HG03439 (cell line): ENCODE data around the gene CDK16.
A peak's percentile ranks its signal among the peaks of the same experiment; 100 is the strongest.

Experiments
- ATAC-seq: cut with Tn5 transposase; IDR thresholded peaks from one replicate; pipeline ENCODE4 v1.9.1; 2021; ENCODE audit warnings: mild to moderate bottlenecking, moderate library complexity; ENCODE audit not compliant: unreplicated experiment

Gene CDK16

DNA sequence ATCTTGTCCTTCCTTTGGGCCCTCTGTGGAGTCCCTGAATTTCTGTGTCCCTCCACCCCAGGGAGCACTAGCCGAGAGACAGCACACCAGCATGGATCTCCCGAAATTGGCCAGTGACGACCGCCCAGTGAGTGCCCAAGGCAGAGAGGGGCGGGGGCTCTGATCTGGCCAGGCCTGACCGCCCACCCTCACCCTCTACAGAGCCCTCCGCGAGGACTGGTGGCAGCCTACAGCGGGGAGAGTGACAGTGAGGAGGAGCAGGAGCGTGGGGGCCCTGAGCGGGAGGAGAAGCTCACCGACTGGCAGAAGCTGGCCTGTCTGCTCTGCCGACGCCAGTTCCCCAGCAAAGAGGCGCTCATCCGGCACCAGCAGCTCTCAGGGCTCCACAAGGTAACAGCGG, 33.2 kb upstream of the CDK16 start:
- ATAC-seq, result no peak

DNA sequence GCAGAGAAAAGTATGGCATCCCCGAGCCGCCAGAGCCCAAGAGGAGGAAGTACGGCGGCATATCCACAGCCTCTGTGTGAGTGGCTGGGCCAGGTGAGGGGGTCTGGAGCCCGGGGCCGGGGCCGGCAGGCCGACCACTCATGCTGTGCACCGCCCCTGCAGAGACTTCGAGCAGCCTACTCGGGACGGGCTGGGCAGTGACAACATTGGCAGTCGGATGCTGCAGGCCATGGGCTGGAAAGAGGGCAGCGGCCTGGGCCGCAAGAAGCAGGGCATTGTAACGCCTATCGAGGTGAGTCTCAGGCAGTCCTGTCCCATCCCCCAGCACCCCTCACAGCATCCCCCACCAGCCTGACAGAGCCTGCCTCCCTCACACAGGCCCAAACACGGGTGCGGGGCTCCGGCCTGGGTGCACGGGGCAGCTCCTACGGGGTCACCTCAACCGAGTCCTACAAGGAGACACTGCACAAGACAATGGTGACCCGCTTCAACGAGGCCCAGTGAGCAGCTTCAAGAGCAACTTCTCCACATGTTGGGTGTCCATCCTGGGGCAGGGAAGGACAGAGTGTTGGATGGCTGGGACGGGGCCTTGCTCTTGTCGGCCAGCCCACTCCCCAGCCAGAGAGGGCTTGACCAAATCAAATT, 32.3 kb upstream of the CDK16 start:
- ATAC-seq, result no peak

DNA sequence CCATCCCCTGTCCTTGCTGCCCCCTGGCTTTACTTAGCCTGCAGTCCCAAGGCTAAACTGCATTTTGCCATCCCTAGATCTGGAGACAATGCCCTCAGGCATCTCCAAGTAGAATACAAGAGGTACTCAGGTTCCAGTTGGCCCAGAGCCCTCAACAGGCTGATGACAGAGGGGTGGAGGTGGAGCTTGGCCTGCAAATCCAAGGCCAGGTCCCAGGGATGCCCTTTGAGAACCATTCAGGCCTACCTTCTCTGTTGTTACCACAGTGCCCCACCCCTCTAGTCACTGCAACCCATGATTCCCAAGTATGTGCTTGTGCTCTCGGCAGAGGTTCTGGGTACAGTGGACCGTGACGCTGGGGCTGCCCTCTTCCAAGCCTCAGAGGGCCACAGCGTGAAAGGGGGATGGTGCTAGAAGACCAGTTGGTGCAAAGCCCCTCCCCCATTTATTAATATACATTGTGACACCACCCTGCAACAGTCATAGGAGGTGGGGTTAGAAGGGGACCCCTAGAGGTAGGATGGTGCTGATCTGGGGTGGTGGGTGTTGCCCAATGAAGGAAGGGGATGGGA, 31.3 kb upstream of the CDK16 start:
- ATAC-seq, result no peak

DNA sequence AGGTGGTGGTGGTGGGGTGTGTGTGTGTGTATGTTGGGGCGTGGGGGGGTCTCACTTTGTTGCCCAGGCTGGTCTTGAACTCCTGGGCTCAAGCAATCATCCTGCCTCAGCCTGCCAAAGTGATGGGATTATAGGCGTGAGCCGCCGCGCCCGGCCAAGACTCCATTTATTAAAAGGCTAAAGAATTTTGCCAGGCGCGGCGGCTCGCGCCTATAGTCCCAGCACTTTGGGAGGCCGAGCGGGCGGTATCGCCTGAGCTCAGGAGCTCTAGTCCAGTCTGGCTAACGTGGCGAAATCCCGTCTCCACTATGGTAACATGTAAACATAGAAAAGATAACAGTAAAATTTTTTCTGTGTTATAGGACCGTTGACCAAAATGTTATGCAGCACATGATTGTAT, 28.6 kb upstream of the CDK16 start:
- ATAC-seq, result no peak

DNA sequence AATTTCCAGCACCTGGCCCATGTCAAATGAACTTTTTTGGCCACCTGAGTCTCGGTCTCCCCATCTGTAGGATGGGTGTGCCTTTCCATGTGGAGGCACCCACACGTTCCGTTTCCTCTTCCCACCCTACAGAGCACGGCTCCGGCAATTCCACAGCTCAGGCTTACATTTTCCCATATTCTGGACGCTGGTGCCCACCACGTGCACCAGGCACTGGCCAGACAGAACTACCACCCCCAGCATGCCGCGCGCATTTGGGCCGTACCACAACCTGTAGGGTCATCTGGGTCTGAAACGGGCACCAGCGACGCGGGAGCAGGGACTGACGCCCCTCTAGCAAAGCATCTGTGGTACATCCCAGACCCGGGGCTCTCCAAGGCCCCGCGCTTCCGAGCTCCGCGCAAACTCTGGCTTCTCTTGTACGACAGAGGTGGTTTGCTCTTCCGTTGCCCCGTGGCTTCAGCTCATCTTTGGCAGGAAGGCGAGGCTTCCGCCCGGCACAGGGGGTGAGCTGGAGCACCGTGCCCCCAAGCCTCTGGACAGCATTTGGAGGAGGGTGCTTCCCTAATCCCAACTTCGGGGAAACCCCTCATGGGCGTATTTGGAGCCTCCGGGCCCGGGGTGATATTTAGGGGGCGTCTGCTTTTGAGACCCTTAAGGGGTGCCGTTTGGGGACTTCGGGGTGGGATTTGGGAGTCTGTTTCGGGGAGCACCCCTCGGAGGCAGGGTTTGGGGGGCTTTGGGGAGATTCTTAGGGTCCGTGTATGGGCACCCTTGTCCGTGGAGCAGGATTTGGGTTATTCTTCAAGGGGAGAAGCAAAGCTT, 27.8 kb upstream of the CDK16 start:
- peak; percentile 51 for ATAC-seq

DNA sequence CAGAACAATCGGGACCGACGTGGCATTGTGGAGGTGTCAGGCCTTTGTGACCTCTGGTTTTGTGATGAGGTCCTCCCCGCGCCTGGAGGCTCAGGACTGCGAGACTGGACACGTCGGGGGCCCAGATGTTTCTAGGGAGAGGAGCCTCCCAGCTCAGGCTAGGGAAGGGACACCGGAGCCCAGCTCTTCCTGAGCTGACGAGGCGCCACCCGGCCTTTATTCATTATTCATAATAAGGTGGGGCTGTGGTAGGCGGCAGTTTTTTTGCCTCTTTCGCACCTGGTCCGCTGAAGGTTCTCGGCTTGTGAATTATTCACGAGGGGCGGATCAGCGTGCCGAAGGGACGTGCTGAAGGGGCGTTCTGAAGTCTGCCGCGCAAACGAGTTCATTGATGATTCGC, 27.1 kb upstream of the CDK16 start:
- ATAC-seq, result no peak

DNA sequence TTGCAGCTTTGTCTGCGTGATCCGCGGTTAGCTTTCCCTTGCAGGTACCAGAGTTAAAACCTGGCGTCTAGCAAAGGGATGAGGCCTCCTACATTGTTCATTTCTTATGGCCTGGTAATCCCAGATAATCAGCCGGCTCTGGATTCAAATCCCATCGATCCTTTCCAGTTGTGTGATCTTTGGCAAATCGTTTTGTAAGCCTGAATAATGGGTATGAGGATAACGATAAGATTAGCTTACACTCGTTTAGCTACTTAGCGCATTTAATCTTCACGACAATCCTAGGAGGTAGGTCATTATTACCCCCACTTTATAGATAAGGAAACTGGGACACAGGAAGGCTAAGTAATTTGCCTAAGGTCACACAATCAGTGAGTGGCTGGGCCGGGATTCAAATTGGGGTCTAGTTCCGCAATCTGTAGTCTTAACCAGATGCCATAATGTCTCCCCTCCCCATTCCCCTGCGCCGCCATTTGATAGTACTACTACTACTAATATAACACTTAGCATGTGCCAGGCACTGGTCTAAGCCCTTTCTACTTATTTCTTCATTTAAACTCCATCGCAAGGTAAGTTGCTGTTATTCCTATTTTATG, 26.6 kb upstream of the CDK16 start:
- ATAC-seq, result no peak

DNA sequence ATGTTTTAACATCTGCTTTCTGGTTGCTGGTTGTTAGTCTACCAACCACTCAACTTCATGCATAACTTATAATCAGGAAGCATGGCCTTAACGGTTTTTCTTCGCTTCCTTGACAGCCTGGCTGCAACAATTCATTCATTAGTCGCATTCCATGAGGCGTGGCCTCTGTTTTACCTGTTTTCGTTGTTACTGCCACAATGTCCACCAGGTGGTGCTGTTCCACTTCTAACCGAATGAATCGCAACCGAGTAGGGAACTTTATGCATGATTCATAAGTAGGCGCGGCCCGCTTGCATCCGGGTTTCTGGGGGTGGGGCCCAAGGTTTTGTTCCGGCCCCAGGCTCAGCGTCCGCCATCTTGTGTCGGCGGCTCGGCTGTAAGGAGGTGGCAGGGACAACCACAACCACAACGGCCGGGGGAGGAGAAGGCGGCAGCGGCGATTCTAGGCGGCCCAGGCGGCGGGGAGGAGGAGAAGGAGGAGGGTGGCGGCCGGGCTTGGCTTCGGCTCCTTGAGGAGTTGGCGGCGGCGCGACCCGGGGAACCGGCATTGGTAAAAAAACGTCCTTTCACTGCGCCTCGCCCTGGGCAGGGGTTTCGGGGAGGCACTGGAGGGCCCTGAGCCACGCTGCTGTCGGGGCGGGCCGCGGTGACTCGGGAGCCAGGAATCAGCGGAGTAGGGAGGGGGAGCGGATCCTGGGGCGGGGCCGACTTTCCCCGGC, 24.8 kb upstream of the CDK16 start, which contains the start of gene UBA1:
TSS of gene UBA1 (plus strand) at position 355 of the 719 bp plus-strand sequence. CDS start 4,974 bp downstream, outside the sequence.
- ATAC-seq, result peak; percentile 56

DNA sequence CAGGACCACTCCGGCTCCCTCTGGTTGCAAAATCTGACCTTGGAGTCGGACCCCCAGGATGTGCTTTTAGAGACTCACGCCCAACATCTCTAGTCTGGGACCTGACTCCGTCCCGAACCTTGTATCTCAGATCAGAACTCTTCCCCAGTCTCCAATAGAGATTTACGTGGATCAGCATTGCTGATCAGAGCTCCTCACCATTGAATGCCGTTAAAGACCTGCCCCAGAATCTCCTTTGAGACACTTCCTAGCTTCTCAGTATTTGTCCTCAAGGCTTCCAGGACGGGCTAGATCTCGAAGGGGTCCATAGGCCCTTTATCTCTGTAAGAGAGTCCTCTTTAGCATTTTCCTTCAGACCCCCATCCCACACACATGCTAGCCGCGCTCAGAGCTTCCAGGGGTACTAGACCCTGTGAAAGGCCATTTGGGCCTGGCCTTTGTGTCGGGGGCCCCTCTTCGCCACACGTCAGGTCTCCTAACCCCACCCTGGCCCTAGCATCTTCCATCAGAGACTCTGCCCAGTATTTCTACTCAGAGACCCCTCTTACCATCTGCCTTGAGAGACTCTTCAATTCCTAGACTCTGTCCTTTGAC, 24.2 kb upstream of the CDK16 start:
- ATAC-seq, result no peak

DNA sequence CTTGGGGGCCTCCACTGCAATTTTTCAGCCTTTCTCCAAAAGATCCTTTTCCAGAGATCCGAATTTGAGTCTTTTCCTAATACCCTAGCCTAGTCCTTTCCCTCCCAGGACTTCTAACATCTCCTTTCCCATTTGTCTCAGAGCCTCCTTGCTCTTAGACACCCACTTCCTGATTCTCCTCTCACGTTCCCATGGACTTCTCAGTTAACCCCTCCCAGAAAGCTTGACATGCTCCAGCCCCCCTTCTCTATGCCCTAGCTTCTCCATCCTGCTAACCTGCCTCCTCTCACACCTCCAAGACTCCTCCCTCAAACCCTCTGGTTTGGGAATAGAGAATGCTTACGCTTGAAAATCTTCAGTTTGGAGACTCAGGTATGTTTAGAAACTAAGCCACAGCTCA, 22.4 kb upstream of the CDK16 start:
- ATAC-seq, result no peak

DNA sequence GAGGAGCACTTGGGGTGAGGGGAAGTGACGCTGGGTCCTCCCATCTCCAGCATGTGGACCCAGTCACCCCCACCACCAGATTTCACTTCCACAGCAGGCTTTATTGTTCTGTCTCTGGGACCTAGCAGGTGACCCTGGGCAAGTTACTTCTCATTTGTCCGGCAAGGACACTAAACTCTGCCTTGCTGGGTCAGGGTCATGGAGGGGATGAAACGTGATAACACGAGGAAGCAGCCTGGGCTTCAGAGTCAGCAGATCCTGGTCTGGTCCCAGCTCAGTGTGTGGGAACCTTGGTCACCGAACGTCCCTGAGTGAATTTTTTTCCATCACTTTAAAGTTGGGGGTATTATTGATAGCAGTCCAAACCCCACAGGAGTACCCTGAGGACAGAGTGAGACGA, 21.0 kb upstream of the CDK16 start:
- no peak for ATAC-seq

DNA sequence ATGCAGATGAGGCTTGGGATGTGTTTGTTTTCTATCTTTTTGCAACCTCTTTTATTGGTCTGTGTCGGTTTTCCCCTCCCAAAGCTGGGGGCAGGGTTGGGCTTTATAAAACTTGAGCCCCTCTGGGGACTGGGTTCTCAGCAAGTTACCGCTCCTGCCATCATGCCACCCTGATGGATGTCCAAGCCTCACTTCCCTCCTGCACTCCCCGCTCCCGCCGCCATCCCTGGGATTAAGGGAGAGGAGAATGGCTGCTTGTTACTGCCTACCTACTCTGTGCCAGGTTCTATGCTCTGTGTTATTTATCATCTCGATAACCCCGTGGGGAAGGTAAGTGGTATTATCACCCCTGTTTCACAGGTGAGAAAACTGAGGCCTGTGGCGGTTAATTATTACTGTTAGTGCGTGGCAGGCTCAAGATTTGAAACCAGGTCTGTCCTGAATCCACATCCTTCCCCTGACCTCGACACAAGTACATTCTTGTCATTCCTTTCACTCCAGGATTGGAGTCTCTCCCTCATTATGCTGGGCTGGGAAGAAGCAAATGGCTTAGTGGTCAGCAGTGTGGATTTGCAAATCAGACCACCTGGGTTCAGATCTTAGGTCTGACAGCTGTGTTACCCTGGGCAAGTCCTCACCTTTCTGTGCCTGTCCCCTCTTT, 20.3 kb upstream of the CDK16 start:
- no peak for ATAC-seq

DNA sequence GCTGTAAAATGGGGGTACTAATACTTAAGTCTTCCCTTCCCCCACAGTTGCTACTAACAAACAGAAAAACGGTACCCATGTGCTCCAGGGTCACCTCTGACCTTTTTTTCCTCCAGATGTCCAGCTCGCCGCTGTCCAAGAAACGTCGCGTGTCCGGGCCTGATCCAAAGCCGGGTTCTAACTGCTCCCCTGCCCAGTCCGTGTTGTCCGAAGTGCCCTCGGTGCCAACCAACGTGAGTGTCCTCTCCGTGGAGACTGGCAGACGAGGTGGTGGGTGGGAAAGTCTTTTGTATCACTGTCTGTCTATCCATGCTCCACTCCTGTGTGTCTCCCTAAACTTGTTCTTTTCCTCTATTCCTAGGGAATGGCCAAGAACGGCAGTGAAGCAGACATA, 19.8 kb upstream of the CDK16 start:
- no peak for ATAC-seq

DNA sequence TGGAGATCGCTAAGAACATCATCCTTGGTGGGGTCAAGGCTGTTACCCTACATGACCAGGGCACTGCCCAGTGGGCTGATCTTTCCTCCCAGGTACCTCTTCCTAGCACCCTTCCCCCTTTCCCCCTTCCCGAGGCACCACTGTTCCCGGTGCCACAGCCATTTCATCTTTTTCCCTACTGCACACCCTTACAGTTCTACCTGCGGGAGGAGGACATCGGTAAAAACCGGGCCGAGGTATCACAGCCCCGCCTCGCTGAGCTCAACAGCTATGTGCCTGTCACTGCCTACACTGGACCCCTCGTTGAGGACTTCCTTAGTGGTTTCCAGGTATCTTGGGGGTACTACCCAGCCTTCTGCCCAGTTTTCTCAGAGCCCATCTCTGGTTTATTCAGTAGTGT, 19.2 kb upstream of the CDK16 start:
- no peak for ATAC-seq

DNA sequence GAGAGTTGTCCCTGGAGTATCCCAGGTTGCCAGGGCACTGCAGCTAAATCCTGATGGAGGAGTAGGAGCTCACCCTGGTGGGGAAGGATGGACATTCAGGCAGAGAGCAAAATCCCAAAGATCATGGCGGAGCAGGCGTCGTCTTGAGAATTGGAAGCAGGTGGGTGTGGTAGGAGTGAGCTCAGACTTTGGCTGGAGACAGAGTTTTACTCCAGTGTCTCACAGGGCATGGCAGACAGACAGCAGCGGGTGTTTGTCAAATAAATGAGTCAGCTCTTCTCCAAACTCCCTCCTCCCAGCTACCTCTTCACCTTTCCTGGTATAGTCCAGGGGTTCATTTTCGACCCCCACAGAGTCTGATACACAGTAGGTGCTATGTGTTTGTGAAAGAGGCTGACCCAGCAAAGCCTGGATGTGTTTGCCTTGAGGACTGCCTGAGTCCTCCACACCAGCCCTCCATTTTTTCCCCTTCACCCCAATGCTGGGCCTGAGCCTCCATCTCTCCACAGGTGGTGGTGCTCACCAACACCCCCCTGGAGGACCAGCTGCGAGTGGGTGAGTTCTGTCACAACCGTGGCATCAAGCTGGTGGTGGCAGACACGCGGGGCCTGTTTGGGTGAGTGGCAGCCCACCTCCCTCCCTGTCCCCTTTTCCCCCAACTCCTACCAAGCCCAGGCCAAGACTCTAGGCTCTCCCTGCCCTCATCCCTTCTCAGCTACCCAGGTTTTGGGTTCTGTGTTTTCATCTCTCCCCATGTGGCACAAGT, 17.9 kb upstream of the CDK16 start:
- ATAC-seq, result no peak

DNA sequence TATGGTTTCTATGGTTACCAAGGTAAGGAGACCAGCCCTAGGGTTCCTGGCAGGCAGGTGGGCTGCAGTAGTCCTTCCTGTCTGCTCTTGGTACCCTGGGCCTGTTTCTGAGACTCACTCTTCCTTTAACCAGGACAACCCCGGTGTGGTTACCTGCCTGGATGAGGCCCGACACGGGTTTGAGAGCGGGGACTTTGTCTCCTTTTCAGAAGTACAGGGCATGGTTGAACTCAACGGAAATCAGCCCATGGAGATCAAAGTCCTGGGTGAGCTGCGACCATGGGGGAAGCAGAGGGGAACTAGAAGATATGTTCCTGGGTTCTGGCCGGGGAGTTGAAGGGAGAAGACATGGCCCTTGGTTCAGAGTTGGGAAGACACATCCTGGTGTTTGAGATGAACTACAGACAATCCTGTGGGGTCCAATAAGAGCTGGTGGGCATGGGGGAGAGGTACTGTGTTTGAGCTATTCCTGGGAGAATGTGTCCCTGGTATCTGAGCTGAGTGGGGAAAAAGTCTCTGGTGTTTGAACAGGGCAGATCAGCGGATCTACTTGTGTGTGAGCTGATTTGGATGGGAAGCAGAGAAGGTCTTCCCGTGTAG, 17.0 kb upstream of the CDK16 start:
- ATAC-seq, result no peak

DNA sequence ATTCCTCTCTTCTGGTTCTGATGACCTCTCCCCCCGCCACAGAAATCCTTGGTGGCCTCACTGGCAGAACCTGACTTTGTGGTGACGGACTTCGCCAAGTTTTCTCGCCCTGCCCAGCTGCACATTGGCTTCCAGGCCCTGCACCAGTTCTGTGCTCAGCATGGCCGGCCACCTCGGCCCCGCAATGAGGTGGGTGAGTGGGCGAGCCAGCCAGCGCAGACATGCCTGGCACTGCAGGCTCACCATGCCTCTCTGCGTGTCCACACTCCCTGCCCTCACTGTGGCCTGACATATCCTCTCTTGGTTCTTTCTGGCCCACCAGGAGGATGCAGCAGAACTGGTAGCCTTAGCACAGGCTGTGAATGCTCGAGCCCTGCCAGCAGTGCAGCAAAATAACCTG, 16.2 kb upstream of the CDK16 start:
- ATAC-seq, result no peak

DNA sequence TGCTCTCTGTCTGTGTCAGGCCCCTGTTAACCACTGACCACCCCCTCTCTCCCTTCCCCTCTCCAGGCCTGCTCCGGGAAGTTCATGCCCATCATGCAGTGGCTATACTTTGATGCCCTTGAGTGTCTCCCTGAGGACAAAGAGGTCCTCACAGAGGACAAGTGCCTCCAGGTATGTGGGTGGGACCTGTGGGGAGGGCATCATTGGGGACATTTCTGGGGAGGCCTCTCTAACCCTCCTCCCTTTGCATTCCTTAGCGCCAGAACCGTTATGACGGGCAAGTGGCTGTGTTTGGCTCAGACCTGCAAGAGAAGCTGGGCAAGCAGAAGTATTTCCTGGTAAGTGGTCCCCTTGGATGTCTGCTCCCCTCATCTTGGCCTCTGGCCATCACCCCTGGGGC, 15.6 kb upstream of the CDK16 start:
- ATAC-seq, result no peak

DNA sequence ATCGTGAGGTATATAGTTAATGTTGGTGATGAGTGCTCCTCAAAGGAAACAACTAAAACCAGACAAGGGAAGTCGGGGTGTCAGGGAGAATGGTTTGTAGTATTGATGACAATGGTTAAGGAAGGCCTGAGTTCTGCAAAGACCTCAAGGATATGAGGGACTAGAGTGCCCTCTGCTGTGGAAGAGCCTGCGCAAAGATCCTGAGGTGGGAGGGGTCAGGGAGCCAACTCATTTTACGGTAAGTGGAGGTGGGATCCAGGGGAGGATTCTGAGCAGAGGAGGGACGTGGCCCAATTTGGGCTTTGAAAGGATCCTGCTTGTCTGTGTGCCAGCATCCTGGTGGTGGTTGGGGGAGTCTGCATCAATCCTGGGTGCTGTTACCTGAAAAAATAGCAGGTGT, 13.5 kb upstream of the CDK16 start:
- no peak for ATAC-seq
